HG03159 (cell line): Measurements from ENCODE around the gene CFAP70.
"Not testable (repeated sequence)": the region's sequence is repeated elsewhere in the genome, so short reads cannot be mapped to it uniquely, and the experiment has no call there.

Experiments used
- ATAC-seq: cut with Tn5 transposase; IDR thresholded peaks from one replicate; pipeline ENCODE4 v1.9.1; 2021; ENCODE audit warnings: mild to moderate bottlenecking, moderate library complexity; ENCODE audit not compliant: unreplicated experiment

The CFAP70 gene

DNA sequence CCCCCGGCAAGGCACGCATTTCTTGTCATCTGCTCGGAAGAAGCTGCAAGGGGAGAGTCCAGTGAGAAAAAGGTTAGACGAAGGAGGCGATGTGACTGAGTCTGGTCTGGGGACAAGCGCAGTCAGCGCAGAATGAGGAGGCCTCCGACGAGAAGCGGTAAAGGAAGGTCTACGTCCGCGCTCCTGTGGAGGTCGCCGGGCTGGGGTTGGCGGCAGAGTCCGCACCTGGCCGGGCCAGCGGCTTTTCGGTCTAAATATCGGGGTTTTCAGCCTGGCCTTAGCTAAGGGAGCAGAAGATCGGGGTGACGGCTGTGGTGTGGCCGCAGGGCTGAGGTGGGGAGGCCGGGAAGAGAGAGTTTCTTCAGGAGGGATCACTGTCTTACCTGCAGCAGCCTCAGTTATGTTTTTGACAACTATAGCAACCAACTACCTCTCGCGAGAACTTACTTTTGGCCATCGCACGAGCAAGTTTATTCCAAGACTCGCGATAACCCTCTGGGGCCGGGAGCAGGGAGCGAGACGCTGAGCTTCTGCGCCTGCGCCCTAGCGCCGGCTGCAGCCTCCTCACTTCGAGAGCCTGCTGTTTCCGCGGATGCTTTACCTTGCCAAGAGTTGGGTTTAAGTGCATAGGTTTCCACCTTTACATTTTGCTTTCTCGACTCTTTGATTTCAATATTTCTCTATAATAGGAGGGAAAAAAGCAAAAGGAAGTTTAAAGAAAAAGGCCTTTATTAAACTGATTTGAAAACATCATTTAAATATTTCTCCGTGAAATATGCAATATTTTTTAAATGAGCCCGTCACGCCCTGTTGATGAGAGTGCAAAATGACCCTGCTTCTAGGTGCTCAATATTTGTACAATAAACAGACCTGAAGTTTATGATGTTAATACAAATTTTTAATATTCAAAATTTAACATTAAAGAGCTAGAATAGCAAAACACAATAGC lies at the start of gene CFAP70:
TSS of gene CFAP70 (minus strand) at position 534 of the 949 bp plus-strand sequence. CDS start 4,068 bp downstream, outside the sequence.
- peak; percentile 88 for ATAC-seq

DNA sequence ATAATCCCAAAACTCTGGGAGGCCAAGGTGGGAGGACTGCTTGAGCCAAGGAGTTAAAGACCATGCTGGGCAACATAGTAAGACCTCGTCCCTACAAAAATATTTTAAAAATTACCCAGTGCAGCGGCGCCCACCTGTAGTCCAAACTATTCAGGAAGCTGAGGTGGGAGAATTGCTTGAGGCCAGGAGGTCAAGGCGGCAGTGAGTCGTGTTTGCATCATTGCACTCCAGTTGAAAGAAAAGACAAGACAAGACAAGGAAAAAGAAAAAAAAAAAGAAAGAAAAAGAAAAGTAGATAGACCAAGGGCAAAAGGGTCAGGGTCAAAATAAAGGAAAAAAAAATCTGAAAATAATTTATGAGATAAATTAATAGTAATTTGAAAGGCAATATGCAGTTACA lies 49.4 kb upstream of the CFAP70 start:
- ATAC-seq: no peak

DNA sequence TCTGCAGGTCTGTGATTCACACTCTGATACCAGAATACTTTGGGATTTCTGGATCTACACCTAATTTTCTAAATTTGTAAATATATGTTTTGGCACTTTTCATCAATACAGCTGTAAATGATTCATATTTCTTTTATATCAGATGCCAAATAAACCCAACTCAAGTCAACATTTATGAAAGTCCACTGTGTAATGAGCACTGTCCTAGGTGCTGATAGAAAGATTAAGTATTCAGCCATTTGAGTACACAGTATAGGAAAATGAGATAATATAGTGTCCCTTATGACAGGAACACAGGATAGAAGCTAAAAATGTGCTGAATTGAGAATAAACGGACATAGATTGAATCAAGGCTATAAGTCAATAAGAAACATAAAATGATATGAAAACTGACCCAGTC lies 48.8 kb upstream of the CFAP70 start:
- no peak for ATAC-seq

DNA sequence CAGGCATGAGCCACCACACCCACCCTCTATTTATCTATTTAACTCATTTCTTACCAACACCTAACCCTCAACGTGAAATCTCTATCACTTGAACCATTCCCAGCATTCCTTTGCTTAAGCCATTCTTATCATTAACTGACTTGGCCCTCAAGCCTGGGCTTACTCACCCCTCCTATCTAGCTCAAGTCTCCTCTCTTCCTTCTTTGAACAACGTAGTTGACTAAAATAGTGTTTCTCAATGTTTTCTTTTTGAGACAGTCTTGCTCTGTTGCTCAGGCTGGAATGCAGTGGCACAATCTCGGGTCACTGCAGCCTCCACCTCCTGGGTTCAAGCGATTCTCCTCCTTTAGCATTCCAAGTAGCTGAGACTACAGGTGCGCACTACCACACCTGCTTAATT lies 48.2 kb upstream of the CFAP70 start:
- no peak for ATAC-seq

DNA sequence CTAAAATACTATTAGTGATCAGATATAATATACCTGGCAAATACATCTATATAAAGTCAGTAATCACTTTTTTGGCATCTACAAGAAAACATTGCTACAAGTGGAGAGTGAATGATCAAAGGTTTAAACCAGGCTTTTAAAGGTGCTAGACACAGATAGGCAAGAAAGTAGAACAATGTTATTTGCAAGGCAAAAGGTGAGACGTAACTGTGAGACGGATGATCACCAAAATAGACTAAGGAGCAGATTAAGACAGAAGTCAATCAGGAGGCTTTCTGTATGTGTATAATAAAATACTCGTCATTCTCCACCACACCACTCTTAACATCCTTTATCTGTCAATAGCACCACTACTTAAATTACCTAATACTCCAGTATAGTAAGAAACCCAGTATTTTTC lies 46.9 kb upstream of the CFAP70 start:
- ATAC-seq: no peak

DNA sequence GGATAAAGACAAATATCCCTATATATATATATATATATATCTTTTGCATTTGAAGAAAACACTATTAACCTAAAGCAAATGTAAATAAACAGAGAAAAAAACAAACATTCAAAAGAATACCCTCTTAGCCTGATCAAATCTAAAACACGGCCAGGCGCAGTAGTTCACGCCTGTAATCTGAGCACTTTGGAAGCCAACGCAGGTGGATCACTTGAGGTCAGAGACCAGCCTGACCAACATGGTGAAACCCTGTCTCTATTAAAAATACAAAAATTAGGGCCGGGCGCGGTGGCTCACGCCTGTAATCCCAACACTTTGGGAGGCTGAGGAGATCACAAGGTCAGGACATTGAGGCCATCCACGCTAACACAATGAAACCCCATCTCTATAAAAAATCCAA lies 46.0 kb upstream of the CFAP70 start:
- ATAC-seq: no peak

DNA sequence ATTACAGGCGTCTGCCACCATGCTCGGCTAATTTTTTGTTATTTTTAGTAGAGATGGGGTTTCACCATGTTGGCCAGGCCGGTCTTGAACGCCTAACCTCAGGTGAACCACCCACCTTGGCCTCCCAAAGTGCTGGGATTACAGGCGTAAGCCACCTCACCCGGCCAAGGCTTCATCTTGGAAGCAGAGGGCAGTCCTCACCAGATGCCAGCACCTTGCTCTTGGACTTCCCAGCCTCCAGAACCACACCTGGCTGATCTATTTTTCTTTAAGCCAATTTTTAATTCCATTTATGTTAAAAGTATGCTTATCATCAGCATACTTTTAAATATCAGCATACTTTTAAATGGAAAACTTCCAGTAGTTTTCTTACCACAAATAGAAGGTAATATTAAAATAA lies 43.0 kb upstream of the CFAP70 start:
- no peak for ATAC-seq

DNA sequence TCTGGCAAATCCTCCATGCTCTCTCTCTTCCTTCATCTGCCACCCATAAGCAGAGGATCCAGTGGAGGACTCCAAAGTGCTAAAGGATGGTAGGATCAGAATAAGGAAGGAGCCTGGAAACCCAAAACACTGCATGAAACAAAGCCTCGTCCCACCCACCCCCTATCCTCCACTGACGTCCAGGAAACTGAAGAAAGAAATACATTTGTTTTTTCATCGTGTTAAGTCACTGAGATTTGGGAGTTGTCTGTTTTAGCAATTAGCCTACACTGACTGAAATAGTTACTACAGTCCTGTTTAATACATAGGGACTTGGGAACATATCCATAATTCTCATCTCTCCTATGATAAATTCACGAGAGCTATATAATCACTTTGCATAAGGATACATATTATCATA lies 40.4 kb upstream of the CFAP70 start:
- ATAC-seq: no peak

DNA sequence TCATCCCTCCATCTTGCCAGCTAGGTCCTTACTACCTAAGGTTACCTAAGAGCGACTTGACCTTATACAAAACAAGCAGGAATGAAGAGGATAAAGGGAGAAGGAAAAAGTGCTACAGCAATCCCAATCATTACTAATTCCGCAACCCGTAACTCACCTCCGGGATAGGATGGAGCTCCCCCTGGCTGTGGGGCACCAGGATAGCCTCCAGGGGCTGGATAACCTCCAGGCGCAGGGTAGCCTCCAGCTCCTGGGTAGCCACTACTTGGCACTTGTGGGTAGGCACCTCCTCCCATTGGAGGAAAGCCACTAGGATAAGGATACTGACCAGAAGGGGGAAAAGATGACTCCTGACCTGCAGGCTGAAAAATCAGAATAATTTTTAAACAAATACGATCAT lies 39.4 kb upstream of the CFAP70 start:
- no peak for ATAC-seq

DNA sequence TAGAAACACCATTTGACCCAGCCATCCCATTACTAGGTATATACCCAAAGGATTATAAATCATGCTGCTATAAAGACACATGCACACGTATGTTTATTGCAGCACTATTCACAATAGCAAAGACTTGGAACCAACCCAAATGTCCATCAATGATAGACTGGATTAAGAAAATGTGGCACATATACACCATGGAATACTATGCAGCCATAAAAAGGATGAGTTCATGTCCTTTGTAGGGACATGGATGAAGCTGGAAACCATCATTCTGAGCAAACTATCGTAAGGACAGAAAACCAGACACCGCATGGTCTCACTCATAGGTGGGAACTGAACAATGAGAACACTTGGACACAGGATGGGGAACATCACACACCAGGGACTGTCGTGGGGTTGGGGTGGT lies 35.7 kb upstream of the CFAP70 start:
- not testable (repeated sequence) for ATAC-seq

DNA sequence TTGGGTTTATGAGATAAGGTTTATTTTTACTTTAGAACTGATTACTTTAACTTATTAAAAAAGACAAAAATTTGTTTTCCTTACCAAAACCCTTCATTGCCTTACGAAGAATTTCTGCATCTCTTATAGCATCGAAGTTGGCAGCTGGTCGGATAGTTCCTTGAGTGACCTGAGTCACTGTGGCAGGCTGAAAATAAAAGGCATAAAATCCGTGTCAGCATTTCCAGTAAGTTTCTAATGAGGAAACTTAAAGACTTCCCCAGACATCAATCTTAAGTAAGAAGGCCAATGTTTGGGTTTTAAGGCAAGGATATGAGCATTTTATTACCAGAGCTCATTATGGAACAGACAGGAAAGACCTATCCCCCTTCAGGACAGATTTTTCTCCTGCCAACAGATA lies 29.6 kb upstream of the CFAP70 start:
- no peak for ATAC-seq

DNA sequence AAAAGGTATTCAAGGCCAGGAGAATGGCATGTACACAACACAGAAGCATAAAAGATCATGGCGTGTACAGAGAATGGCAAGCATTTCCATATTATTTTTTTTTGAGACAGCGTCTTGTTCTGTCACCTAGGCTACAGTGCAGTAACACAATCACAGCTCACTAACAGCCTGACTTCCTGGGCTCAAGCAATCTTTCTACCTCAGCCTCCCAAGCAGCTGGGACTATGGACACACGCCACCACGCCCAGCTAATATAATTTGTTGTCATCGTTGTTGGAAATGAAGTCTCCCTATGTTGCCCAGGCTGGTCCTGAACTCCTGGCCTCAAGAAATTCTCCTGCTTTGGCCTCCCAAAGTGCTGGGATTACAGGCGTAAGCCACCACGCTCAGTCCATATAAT lies 27.9 kb upstream of the CFAP70 start:
- no peak for ATAC-seq

DNA sequence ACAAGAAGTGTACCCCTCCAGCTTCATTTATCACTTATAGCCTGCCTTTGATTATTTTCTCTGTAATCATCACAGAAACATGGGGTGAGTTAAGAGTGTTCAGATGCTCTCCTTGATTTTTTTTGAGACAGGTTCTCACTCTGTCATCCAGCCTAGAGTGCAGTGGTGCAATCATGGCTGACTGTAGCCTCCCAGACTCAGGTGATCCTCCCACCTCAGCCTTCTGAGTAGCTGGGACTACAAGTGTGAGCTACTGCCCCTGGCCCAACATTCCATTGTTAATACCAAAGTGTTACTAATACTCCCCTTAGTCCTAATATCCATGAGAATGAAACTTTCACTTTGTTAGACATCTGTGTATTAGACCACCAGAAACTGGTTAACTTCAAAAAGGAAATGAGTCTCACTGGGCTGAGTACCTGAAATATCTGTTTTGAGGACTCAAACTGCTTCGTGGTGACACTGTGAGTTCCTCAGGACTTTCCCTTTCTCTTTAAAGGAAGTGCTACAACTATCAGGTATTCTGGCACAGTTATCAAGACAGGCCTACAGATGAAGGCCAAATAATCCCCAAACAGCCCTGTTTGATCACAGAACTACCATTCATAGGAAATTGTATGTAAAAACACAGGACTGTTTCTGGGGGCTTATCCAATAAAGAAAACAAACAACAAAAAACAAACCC lies 20.5 kb upstream of the CFAP70 start:
- ATAC-seq: no peak

DNA sequence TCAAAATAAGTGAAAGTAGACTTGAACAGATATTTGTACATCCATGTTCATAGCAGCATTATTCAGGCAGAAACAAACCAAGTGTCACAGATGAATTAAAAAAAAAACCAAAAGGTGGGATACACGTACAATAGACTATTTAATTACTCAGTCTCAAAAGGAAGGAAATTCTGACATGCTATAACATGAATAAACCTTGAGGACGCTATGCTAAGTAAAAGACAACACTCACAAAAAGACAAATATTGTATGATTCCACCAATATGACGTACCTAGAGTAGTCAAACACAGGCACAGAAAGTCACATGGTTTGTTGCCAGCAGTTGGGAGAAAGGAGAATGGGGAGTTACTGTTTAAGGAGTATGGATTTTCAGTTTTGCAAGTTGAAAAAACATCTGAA lies 18.0 kb upstream of the CFAP70 start:
- ATAC-seq: no peak

DNA sequence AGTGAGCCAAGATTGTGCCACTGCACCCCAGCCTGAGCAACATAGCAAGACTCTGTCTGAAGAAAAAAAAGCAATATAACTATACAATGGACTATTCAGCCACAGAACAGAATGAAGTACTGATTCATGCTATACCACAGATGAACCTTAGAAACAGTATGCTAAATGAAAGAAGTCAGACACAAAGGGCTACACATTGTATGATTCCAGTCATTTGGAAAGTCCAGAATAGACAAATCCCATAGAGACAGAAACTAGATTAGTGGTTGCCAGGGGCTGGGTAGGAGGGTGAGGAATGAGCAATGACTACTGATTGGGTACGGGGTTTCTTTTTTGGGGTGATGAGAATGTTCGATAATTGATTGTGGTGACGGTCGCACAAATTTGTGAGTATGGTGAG lies 9.6 kb upstream of the CFAP70 start:
- no peak for ATAC-seq

DNA sequence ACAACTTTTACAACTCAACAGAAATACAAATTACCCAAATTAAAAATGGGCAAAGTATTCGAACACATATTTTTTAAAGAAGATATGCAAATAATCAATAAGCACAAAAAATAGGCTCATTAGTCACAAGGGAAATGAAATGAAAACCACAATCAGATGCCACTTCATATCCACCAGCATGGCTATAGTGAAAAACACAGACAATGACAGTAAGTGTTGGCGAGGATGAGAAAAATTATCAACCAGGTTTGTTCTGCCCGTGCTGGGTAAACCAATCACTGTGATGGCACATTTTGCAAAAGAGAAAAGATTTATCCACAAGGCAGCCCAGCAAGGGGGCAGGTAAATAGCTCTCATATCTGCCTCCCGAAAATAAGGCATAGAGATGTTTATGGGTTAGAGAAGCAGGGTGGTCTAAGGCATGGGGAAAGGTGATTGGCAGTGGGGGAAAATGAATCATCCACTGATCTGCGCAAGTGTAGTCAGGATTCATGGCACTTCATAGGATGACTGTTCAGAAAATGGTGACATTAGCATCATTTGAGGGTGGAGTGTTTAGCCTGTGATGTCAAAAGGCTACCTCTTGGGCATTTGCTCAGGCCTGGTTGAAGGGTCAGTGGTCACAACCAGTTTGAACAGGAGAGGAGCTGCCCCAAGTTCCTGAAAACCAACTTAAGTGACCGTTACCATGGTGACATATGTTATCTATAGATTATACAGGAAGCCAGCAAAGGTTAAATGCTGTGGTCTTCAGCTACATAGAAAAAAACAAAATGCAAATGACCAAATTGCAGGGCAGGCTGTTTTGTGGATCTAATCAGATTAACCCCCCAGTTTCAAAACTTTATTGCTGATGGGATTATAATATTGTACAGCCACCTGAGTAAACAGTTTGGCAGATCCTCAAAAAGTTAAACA lies 8.0 kb upstream of the CFAP70 start:
- ATAC-seq: no peak

DNA sequence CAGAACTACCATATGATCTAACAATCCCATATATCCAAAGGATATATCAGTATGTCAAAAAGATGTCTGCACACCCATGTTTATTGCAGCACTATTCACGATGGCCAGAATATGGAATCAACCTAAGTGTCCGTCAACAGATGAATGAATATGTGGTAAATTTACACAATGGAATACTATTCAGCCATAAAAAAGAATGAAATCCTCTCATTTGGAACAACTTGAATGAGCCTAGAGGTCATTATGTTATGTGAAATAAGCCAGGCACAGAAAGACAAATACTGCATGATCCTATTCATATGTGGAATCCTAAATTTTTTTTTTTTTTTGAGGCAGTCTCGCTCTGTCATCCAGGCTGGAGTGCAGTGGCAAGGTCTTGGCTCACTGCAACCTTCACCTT lies 6.3 kb upstream of the CFAP70 start:
- no peak for ATAC-seq

DNA sequence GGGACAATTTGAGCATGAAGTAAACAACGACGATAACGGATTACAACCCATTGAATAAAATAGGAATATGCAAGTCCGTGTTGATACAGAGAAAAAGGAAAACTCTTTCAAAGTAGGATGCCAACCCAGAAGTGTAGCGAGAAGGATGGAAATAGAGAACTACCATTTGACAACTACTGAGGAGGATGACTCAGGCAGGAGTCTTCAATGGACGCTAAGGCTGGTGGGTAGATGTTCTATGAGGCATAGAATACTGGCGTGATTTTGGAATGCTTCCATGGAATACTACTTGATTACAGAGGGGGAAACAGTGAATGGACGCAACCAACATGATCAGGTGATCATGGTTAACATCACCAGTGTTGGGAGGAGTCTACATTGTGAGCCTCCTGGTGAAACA lies 828 bp upstream of the CFAP70 start:
- ATAC-seq: no peak

DNA sequence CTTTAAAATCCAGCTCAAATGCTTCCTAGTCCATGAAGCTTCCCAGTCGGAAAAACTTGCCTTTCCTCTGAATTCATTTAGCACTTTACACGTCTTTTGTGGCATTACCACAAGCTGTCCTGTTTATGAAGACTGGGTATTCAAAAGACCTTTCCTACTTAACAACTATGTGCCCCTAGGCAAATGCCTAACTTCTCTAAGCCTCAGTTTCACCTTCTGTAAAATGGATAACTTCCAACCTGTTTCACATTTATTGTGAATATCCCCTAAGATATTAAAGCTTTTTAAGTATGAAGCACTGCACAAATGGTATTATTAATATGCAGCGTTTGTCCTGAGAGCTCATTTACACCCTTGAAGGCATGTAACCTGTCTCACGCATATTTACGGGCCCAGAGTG lies 843 bp downstream of the CFAP70 start:
- no peak for ATAC-seq

DNA sequence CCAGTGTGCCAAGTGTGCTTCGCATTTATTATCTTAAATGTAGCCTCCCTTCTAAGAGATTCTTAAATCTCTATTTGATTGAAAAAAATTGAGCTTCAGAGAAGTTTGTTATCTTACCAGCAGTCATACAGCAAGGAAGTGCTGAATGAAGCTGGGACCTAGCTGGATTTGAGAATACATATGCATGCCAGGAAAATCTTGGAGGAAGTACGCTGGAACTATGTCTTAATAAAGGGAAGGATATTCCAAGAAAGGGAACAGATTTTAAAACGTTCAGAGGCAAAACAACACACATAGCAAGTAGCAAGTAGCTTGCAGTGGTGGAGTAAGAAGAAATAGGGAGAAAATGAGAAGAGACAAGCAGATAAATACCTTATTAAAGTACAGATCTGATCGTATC lies 1.5 kb downstream of the CFAP70 start:
- no peak for ATAC-seq

DNA sequence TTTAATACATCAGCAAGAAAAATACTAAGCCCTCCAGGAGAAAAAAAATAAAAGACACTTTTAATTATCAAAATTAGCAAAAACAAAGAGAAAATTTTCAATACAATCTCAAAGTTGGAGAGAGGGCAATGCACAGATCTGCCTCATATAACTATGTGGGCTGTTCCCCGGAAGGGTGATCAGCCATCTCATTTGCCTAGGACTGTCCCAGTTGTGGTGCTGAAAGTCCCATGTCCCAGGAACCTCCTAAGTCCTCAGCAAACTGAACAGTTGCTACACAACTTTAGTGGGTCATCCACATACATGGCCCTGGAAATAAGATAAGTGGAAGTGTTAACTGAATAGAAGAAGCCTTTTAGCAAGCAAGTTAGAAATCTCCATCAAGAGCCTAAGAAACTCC lies 14.4 kb downstream of the CFAP70 start:
- ATAC-seq: no peak
